ENCODE results near the gene MPG. TPM values are rescaled to one million over a fixed set of nuclear protein-coding genes. Genes with fewer than 3 reads are reported as not detected.
"Not testable (repeated sequence)": the region's sequence is repeated elsewhere in the genome, so short reads cannot be mapped to it uniquely, and the experiment has no call there.

Gene MPG
- polyA plus RNA-seq, 1 experiment = 117 TPM

- no peak for DNase-seq (ENCODE audit: low read depth)
- Histone ChIP-seq H3K36me3 (ENCODE audit: control insufficient read depth, insufficient read depth, low read length) (peaks cover 2% of the 10 kb centered on the region), H3K4me3 (ENCODE audit: low read depth, low read length) (no peak overlapping the region), H3K27me3 (ENCODE audit: control insufficient read depth, insufficient read depth, low read length) (no peaks in the 10 kb centered on the region)
- TF ChIP-seq, protein P1, sequence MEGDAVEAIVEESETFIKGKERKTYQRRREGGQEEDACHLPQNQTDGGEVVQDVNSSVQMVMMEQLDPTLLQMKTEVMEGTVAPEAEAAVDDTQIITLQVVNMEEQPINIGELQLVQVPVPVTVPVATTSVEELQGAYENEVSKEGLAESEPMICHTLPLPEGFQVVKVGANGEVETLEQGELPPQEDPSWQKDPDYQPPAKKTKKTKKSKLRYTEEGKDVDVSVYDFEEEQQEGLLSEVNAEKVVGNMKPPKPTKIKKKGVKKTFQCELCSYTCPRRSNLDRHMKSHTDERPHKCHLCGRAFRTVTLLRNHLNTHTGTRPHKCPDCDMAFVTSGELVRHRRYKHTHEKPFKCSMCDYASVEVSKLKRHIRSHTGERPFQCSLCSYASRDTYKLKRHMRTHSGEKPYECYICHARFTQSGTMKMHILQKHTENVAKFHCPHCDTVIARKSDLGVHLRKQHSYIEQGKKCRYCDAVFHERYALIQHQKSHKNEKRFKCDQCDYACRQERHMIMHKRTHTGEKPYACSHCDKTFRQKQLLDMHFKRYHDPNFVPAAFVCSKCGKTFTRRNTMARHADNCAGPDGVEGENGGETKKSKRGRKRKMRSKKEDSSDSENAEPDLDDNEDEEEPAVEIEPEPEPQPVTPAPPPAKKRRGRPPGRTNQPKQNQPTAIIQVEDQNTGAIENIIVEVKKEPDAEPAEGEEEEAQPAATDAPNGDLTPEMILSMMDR (IDR thresholded peaks at IDR 0.05; ENCODE audit: insufficient read depth, low read depth, low read length) = no peak
- ChIA-PET CTCF (interaction anchor here (0.6 to 0.8 kb wide), 2 partner anchors 16 to 58 kb away, joined by 3 to 6 read pairs; partner anchors contain the start of gene HBQ1), POLR2A (no interaction called here)
Observed at GRCh38 chr16:122361-122760, 44.3 kb downstream of the MPG start.

DNA sequence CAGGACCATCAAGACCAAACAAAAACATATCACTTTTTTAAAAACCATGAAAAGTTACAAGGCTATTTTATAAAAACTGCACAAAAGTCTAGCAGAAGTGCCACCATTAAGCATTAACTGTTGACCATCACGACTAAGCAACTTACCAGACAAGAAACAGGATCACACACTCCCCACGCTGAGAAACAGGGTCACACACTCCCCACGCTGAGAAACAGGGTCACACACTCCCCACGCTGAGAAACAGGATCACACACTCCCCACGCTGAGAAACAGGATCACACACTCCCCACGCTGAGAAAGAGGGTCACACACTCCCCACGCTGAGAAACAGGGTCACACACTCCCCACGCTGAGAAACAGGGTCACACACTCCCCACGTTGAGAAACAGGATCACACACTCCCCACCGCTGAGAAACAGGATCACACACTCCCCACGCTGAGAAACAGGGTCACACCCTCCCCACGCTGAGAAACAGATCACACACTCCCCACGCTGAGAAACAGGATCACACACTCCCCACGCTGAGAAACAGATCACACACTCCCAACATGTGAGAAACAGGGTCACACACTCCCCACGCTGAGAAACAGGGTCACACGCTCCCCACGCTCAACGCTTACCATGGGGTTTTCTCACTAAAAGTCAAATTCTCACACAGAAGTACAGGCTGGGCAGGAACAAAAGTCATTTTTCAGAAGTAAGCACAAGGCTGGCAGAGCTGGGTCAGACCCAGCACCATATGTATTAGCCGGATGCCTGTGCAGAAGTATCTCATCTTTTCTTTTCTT is 45.7 kb downstream of the MPG start:
- CTCF ChIA-PET = interaction anchor here (1.0 to 1.5 kb wide), 2 partner anchors 27 to 58 kb away, joined by 3 to 7 read pairs; no protein-coding TSS in a partner anchor
- DNase-seq (ENCODE audit: low read depth); POLR2A ChIA-PET; H3K27me3 ChIP-seq (ENCODE audit: control insufficient read depth, insufficient read depth, low read length); H3K4me3 ChIP-seq (ENCODE audit: low read depth, low read length); H3K36me3 ChIP-seq (ENCODE audit: control insufficient read depth, insufficient read depth, low read length): not testable (repeated sequence)

DNA sequence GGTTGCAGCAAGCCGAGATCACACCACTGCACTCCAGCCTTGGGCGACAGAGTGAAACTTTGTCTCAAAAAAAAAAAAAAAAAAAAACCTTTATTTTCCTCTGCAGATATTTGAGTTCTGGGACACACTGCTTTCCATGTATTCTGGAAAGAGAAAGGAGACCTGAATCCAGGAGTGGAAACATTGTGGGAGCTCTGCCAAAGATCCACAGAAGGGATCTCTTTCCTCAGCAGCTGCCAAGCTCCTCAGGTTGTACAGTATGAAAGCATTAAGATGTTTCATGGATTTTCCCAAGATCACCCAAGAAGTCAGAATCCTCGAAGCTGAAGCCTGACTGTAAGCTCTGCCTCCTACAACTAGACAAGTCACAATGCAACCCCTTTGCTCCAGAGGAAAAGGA is 47.0 kb downstream of the MPG start:
- ChIA-PET CTCF (interaction anchor here (0.8 to 3.1 kb wide), 3 partner anchors 8 to 59 kb away, joined by 3 to 8 read pairs (median 7); no protein-coding TSS in a partner anchor), POLR2A (no interaction called here)
- DNase-seq (ENCODE audit: low read depth) = no peak
- TF ChIP-seq, protein P1 (IDR thresholded peaks at IDR 0.05; ENCODE audit: insufficient read depth, low read depth, low read length) = no peak
- no peaks in the 10 kb centered on the region for H3K27me3 ChIP-seq (ENCODE audit: control insufficient read depth, insufficient read depth, low read length)
- no peak overlapping the region for H3K4me3 ChIP-seq (ENCODE audit: low read depth, low read length)
- H3K36me3 ChIP-seq (ENCODE audit: control insufficient read depth, insufficient read depth, low read length) = no peaks in the 10 kb centered on the region; the same call in none of the 2 replicates

- no peaks in the 10 kb centered on the region for H3K27me3 ChIP-seq (ENCODE audit: control insufficient read depth, insufficient read depth, low read length)
- POLR2A ChIA-PET = no interaction called here
- no peak overlapping the region for H3K4me3 ChIP-seq (ENCODE audit: low read depth, low read length)
- no peak for DNase-seq (ENCODE audit: low read depth)
- TF ChIP-seq, protein P1 (IDR thresholded peaks at IDR 0.05; ENCODE audit: insufficient read depth, low read depth, low read length) = no peak
- no peaks in the 10 kb centered on the region; the same call in 1 of the 2 replicates for H3K36me3 ChIP-seq (ENCODE audit: control insufficient read depth, insufficient read depth, low read length)
- CTCF ChIA-PET = interaction anchor here (2.7 kb wide), 1 partner anchor 11 kb away, joined by 14 read pairs; no protein-coding TSS in a partner anchor
Observed at GRCh38 chr16:129075-129474, 51.0 kb downstream of the MPG start.

DNA sequence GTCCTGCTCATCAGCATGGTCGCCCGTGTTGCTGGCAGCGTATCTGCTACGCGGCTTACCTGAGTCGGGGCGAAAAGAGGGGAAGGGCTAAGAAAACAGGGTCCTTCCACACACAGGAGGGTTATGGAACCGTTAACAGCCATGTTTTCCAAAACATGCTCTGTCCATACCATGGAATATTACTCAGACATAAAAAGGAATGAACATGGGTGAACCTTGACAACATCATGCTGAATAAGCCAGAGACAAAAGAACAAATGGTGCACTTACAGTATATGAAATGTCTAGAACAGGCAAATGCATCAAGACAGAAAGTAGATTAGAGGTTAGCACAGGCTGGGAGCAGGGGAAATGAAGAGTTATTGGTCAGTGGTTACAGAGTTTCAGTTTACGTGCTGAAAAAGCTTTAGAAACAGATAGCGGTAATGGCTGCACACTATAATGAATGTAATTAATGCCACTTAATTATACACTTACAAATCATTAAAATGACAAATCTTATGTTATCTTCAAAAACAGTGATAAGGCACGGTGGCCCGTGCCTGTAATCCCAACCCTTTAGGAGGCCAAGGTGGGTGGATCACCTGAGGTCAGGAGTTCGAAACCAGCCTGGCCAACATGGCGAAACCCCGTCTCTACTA is 52.6 kb downstream of the MPG start:
- DNase-seq (ENCODE audit: low read depth) = no peak
- Histone ChIP-seq H3K27me3 (ENCODE audit: control insufficient read depth, insufficient read depth, low read length) (no peaks in the 10 kb centered on the region), H3K36me3 (ENCODE audit: control insufficient read depth, insufficient read depth, low read length) (no peaks in the 10 kb centered on the region; the same call in 1 of the 2 replicates), H3K4me3 (ENCODE audit: low read depth, low read length) (no peak overlapping the region)
- CTCF ChIA-PET = no interaction called here
- POLR2A ChIA-PET = no interaction called here
- TF ChIP-seq, protein P1 (IDR thresholded peaks at IDR 0.05; ENCODE audit: insufficient read depth, low read depth, low read length) = no peak

Measured in BJ (cell line).